Activated naive CD8-positive, alpha-beta T cell treated with anti-CD3 and anti-CD28 coated beads, Interleukin-2, amount 50 U/mL, for 24 hours (primary cell): Measurements from ENCODE around the gene PHACTR3.

Source experiments
- ATAC-seq: fragments of 150-1000 bp; cut with Tn5 transposase; one replicate; pipeline ENCODE4 v1.10.0; 2021
- DNase-seq: peaks from one replicate; pipeline ENCODE4 v3.0.0; 2021
- H3K27ac Mint-ChIP-seq: one replicate; pipeline ENCODE4 v1.8.0; 2021; ENCODE audit warnings: mild to moderate bottlenecking, mixed read lengths
- H3K27me3 Mint-ChIP-seq: one replicate; pipeline ENCODE4 v1.8.0; 2021; ENCODE audit warnings: mixed read lengths
- H3K36me3 Mint-ChIP-seq: one replicate; pipeline ENCODE4 v1.8.0; 2021; ENCODE audit warnings: low read depth, mixed read lengths
- H3K4me1 Mint-ChIP-seq: one replicate; pipeline ENCODE4 v1.8.0; 2021; ENCODE audit warnings: mixed read lengths
- H3K4me3 Mint-ChIP-seq: one replicate; pipeline ENCODE4 v1.8.0; 2021; ENCODE audit warnings: mild to moderate bottlenecking, moderate library complexity, mixed read lengths
- H3K9me3 Mint-ChIP-seq: one replicate; pipeline ENCODE4 v1.8.0; 2021; ENCODE audit warnings: mixed read lengths

The PHACTR3 gene

GRCh38 chr20:59730722-59731121 lies 126.4 kb downstream of the PHACTR3 start:
- Mint-ChIP-seq H3K36me3 (no peaks in the 10 kb centered on the region), H3K27ac (no peak overlapping the region), H3K4me3 (no peak overlapping the region), H3K27me3 (no peaks in the 10 kb centered on the region), H3K9me3 (no peaks in the 10 kb centered on the region), H3K4me1 (no peaks in the 10 kb centered on the region)
- ATAC-seq (no peak), DNase-seq (no peak)

DNA sequence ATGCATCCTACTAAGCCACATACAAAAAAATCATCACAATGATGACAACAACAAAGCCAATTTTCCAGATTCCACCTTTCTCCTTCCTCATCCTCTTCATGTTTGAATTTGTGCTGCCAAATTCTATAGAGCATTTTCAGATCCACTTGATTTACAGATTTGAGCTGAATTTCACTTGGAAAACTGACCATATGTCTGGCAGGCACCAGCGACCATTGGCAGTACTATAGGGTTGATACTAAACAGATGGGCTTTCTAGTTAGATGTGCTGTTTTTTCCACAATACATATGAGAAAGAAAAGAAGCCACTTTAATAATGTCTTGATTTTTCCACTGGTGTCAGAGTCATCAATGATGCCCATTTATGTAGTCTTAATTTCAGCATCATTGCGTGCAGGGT lies 127.0 kb downstream of the PHACTR3 start:
- no peaks in the 10 kb centered on the region for H3K9me3 Mint-ChIP-seq
- no peaks in the 10 kb centered on the region for H3K36me3 Mint-ChIP-seq
- no peaks in the 10 kb centered on the region for H3K4me1 Mint-ChIP-seq
- ATAC-seq (no peak), DNase-seq (no peak)
- no peak overlapping the region for H3K27ac Mint-ChIP-seq
- H3K27me3 Mint-ChIP-seq = no peaks in the 10 kb centered on the region
- no peak overlapping the region for H3K4me3 Mint-ChIP-seq

DNA sequence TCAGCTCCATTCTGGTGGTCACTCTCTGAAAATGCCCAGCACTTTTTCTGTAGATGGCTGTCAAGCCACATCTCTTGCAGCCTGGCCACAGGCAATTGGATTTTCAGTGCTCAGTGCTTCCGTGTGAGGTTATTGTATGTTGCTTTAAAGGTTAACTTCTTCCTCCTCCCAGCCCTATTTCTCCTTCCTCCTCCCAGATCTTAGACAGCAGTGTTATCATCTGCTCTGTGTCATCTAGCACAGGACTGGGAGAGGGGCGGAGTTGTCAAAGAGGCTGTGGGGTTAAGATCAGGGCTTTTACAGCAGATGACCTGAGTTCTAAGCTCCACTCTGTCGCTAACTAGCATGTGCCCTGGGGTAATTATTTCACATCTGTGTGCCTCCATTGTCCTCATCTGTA lies 129.0 kb downstream of the PHACTR3 start:
- no peaks in the 10 kb centered on the region for H3K27me3 Mint-ChIP-seq
- H3K4me3 Mint-ChIP-seq = no peak overlapping the region
- H3K36me3 Mint-ChIP-seq = no peaks in the 10 kb centered on the region
- DNase-seq (no peak), ATAC-seq (no peak)
- H3K27ac Mint-ChIP-seq = no peak overlapping the region
- H3K4me1 Mint-ChIP-seq = no peaks in the 10 kb centered on the region
- no peaks in the 10 kb centered on the region for H3K9me3 Mint-ChIP-seq

- ATAC-seq (no peak), DNase-seq (no peak)
- Mint-ChIP-seq H3K36me3 (no peaks in the 10 kb centered on the region), H3K27me3 (peaks cover 3% of the 10 kb centered on the region), H3K4me3 (no peak overlapping the region), H3K4me1 (no peaks in the 10 kb centered on the region), H3K27ac (no peak overlapping the region), H3K9me3 (no peaks in the 10 kb centered on the region)
Measured at GRCh38 chr20:59735486-59735885, 131.1 kb downstream of the PHACTR3 start.

DNA sequence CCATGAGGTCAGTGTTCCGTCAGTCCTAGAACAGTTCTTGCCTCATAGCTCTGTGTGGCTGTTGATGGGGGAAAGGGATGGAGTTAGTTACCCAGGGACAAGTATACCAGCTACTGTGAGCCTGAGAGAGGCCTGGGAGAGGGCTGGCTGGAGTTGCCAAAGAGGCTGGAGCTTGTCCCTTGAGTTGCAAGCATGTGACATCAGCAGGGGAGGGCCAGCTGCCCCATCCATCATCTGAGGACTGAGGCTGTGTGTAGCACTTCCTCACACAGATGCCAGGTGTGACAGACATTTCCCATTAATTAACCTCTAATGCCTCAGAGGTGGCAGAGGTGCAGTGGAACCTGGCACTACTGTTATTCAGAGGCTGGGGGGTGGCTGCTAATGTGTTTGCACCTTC lies 131.6 kb downstream of the PHACTR3 start:
- no peak overlapping the region for H3K27ac Mint-ChIP-seq
- H3K36me3 Mint-ChIP-seq = no peaks in the 10 kb centered on the region
- DNase-seq = no peak
- H3K27me3 Mint-ChIP-seq = peaks cover 3% of the 10 kb centered on the region
- H3K9me3 Mint-ChIP-seq = no peaks in the 10 kb centered on the region
- H3K4me3 Mint-ChIP-seq = no peak overlapping the region
- H3K4me1 Mint-ChIP-seq = no peaks in the 10 kb centered on the region
- no peak for ATAC-seq

- no peak for ATAC-seq
Measured at GRCh38 chr20:59736366-59736765, 132.0 kb downstream of the PHACTR3 start.

GRCh38 chr20:59737073-59737666 lies 132.8 kb downstream of the PHACTR3 start:
- H3K27me3 Mint-ChIP-seq = peaks cover 3% of the 10 kb centered on the region
- H3K36me3 Mint-ChIP-seq = no peaks in the 10 kb centered on the region
- no peaks in the 10 kb centered on the region for H3K4me1 Mint-ChIP-seq
- DNase-seq (no peak), ATAC-seq (no peak)
- no peak overlapping the region for H3K27ac Mint-ChIP-seq
- no peak overlapping the region for H3K4me3 Mint-ChIP-seq
- no peaks in the 10 kb centered on the region for H3K9me3 Mint-ChIP-seq

More at GRCh38 chr20:59736366-59736765, 132.0 kb downstream of the PHACTR3 start:
- H3K4me1 Mint-ChIP-seq = no peaks in the 10 kb centered on the region
- H3K9me3 Mint-ChIP-seq = no peaks in the 10 kb centered on the region
- no peak for DNase-seq
- H3K4me3 Mint-ChIP-seq = no peak overlapping the region
- H3K27ac Mint-ChIP-seq = no peak overlapping the region
- H3K27me3 Mint-ChIP-seq = peaks cover 3% of the 10 kb centered on the region
- no peaks in the 10 kb centered on the region for H3K36me3 Mint-ChIP-seq

- DNase-seq (no peak), ATAC-seq (no peak)
- H3K36me3 Mint-ChIP-seq = no peaks in the 10 kb centered on the region
- no peak overlapping the region for H3K4me3 Mint-ChIP-seq
- H3K4me1 Mint-ChIP-seq = no peaks in the 10 kb centered on the region
- H3K9me3 Mint-ChIP-seq = no peaks in the 10 kb centered on the region
- H3K27me3 Mint-ChIP-seq = peaks cover 5% of the 10 kb centered on the region
- H3K27ac Mint-ChIP-seq = no peak overlapping the region
Measured at GRCh38 chr20:59737816-59738215, 133.5 kb downstream of the PHACTR3 start.

GRCh38 chr20:59738851-59739250 lies 134.5 kb downstream of the PHACTR3 start:
- ATAC-seq = no peak
- Mint-ChIP-seq H3K4me3 (no peak overlapping the region), H3K9me3 (no peaks in the 10 kb centered on the region), H3K27ac (no peak overlapping the region), H3K36me3 (no peaks in the 10 kb centered on the region), H3K4me1 (no peaks in the 10 kb centered on the region), H3K27me3 (peaks cover 5% of the 10 kb centered on the region)
- DNase-seq = no peak

DNA sequence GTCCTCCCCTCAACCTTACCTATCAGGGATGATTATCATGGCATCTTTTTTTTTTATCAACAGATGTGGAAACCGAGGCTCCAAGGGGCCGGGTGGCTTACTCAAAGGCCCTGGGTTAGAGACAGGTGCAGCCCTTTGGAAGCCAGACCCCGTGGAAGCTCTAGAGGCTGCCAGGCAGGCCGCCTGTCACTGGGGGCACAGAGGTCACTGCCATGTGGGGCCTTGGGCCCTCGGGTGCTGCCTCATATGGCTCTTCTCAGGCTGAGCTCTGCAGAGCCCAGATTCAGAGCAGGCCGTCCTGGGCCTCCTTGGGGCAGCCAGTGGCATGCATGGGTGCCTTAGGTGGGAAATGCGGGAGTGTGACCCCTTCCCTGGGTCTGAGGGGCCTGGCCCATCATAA lies 136.3 kb downstream of the PHACTR3 start:
- H3K4me1 Mint-ChIP-seq = no peaks in the 10 kb centered on the region
- ATAC-seq = no peak
- H3K4me3 Mint-ChIP-seq = no peak overlapping the region
- H3K36me3 Mint-ChIP-seq = no peaks in the 10 kb centered on the region
- peaks cover 5% of the 10 kb centered on the region for H3K27me3 Mint-ChIP-seq
- DNase-seq = no peak
- no peaks in the 10 kb centered on the region for H3K9me3 Mint-ChIP-seq
- no peak overlapping the region for H3K27ac Mint-ChIP-seq

GRCh38 chr20:59741073-59741472 lies 136.7 kb downstream of the PHACTR3 start:
- Mint-ChIP-seq H3K4me3 (no peak overlapping the region), H3K27ac (no peak overlapping the region), H3K9me3 (no peaks in the 10 kb centered on the region), H3K36me3 (no peaks in the 10 kb centered on the region), H3K27me3 (peaks cover 5% of the 10 kb centered on the region), H3K4me1 (no peaks in the 10 kb centered on the region)
- ATAC-seq (no peak), DNase-seq (no peak)

DNA sequence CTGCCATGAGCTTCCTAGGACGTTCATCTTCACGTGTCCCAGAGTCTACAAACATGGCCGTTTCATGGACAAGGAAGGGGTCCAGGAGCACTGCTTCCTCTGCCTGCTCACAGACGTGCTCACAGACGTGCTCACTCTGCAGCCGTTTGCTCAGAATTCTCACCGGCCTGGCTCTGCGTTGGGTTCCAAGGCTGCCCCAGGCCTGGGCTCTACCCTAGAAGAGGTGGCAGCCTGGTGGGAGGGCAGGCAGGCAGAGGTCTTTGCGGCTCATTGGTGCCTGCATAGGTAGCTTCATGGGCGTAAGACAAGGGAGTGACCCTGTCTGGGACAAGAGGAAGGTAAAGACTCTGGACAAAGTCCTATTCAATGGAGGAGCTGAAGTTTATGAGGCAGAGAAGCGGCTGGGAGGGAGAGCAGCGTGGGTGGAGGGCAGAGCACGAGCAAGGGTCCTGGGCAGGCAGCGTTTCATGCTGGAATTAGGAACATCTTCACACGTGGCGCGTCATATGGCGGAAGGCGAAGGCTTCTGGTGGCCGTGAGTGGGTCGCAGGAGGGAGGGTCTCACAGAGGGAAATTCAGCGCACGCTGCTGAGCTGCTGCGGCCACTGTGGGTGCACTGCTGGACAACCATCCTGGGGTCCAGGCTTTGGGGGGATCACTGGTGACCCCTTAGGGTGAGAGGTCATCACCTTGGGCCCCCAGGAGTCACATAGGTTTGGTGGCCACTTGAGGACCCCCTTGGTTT lies 138.2 kb downstream of the PHACTR3 start:
- H3K4me1 Mint-ChIP-seq = no peaks in the 10 kb centered on the region
- H3K9me3 Mint-ChIP-seq = no peaks in the 10 kb centered on the region
- no peaks in the 10 kb centered on the region for H3K36me3 Mint-ChIP-seq
- no peak overlapping the region for H3K4me3 Mint-ChIP-seq
- DNase-seq (no peak), ATAC-seq (no peak)
- peaks cover 5% of the 10 kb centered on the region for H3K27me3 Mint-ChIP-seq
- no peak overlapping the region for H3K27ac Mint-ChIP-seq

- H3K9me3 Mint-ChIP-seq = no peaks in the 10 kb centered on the region
Measured at GRCh38 chr20:59743308-59743707, 139.0 kb downstream of the PHACTR3 start.

DNA sequence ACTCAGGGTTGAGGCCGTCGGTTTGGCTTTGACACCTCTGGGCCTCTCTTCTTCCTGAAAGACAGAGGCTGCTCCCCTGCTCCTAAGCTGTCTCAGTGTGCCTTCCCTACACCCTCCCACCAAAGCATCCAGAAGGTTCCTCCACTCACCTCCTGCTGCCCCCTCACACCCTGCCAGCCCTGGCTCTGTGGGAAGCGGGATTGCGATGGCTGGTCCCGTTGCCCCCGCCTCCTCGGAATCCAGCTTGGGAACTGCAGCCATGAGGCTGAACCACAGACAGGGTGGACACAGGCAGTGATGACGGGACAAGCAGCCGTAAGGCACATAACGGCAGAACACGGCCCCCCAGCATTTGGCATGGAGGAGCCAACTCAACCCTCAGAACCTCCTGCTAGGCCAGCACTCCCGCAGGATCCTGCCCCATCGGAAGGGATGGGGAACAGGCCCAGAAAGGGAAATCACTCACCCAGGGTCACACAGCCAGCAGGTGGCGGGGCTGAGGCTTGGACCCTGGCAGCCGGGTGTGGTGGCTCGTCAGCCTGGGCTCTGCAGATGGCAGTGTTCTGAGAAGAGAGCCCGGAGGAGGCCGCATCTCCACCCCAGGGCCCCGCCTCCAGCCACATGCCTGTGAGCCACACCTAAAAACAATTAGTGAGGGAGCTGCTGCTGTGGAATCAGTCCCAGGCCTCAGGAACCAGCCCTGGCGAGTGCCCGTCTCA lies 139.6 kb downstream of the PHACTR3 start:
- DNase-seq (no peak), ATAC-seq (no peak)
- Mint-ChIP-seq H3K27me3 (peaks cover 5% of the 10 kb centered on the region), H3K27ac (no peak overlapping the region), H3K4me3 (no peak overlapping the region), H3K9me3 (no peaks in the 10 kb centered on the region), H3K4me1 (no peaks in the 10 kb centered on the region), H3K36me3 (no peaks in the 10 kb centered on the region)

More at GRCh38 chr20:59743308-59743707, 139.0 kb downstream of the PHACTR3 start:
- no peak for ATAC-seq
- DNase-seq = no peak
- Mint-ChIP-seq H3K27ac (no peak overlapping the region), H3K4me3 (no peak overlapping the region), H3K4me1 (no peaks in the 10 kb centered on the region), H3K27me3 (peaks cover 5% of the 10 kb centered on the region), H3K36me3 (no peaks in the 10 kb centered on the region)

DNA sequence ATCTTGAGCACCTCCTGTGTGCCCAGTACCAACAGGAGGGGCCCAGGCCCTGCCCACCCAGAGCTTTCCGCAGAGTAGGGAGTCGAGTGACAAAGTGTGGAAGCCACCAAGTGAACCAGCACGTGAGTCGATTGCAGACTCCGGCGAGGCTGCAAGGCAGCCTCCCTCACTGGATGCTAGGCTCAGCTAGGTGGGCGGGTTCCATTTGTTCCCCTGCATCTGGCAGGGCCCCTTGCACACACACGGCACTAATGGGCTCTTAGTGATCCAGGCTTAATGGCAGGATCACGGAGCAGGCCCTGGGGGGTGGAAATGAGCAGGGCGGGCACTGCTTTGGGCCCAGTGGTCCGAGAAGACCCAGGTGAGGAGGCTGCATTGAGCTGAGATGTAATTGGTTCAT lies 140.4 kb downstream of the PHACTR3 start:
- Mint-ChIP-seq H3K36me3 (no peaks in the 10 kb centered on the region), H3K4me1 (no peaks in the 10 kb centered on the region), H3K9me3 (no peaks in the 10 kb centered on the region), H3K27ac (no peak overlapping the region), H3K4me3 (no peak overlapping the region), H3K27me3 (peaks cover 2% of the 10 kb centered on the region)
- DNase-seq (no peak), ATAC-seq (no peak)
